HS-5 (cell line): Measurements from ENCODE around the gene ABL2.
"Not testable (repeated sequence)": the region's sequence is repeated elsewhere in the genome, so short reads cannot be mapped to it uniquely, and the experiment has no call there.

Experiments used
- DNase-seq: peaks from one replicate; pipeline ENCODE4 v3.0.0-alpha.2; 2012; ENCODE audit warnings: low read depth

ABL2 gene

GRCh38 chr1:179213317-179213716 is 16.2 kb downstream of the ABL2 start:
- DNase-seq: not testable (repeated sequence)

GRCh38 chr1:179208681-179209477 is 20.6 kb downstream of the ABL2 start:
- no peak for DNase-seq

- no peak for DNase-seq
Observed at GRCh38 chr1:179206812-179207211, 22.7 kb downstream of the ABL2 start.

- DNase-seq: no peak
Observed at GRCh38 chr1:179205284-179205683, 24.2 kb downstream of the ABL2 start.

GRCh38 chr1:179202161-179202560 is 27.3 kb downstream of the ABL2 start:
- DNase-seq: no peak

GRCh38 chr1:179200586-179200985 is 28.9 kb downstream of the ABL2 start:
- no peak for DNase-seq

- DNase-seq: no peak
Observed at GRCh38 chr1:179197690-179198297, 31.7 kb downstream of the ABL2 start.

- DNase-seq: not testable (repeated sequence)
Observed at GRCh38 chr1:179195857-179196256, 33.6 kb downstream of the ABL2 start.

GRCh38 chr1:179195376-179195775 is 34.1 kb downstream of the ABL2 start:
- no peak for DNase-seq

GRCh38 chr1:179194068-179194537 is 35.4 kb downstream of the ABL2 start:
- no peak for DNase-seq

- DNase-seq: no peak
Observed at GRCh38 chr1:179190861-179191260, 38.6 kb downstream of the ABL2 start.

GRCh38 chr1:179187735-179188471 is 41.6 kb downstream of the ABL2 start:
- no peak for DNase-seq

GRCh38 chr1:179187043-179187442 is 42.4 kb downstream of the ABL2 start:
- DNase-seq: no peak

GRCh38 chr1:179184403-179184802 is 45.1 kb downstream of the ABL2 start:
- no peak for DNase-seq

GRCh38 chr1:179183857-179184256 is 45.6 kb downstream of the ABL2 start:
- no peak for DNase-seq

GRCh38 chr1:179178950-179179349 is 50.5 kb downstream of the ABL2 start:
- DNase-seq: peak; percentile 52

- no peak for DNase-seq
Observed at GRCh38 chr1:179178183-179178582, 51.3 kb downstream of the ABL2 start.

GRCh38 chr1:179177615-179178014 is 51.9 kb downstream of the ABL2 start:
- DNase-seq: no peak

GRCh38 chr1:179177182-179177581 is 52.3 kb downstream of the ABL2 start:
- no peak for DNase-seq

GRCh38 chr1:179175011-179175841 is 54.3 kb downstream of the ABL2 start:
- peak; percentile 45 for DNase-seq

- DNase-seq: not testable (repeated sequence)
Observed at GRCh38 chr1:179170468-179170770, 59.1 kb downstream of the ABL2 start.
